C4-2B (cell line): ENCODE measurements around the gene SLC45A2.
"Not testable (repeated sequence)": the region's sequence is repeated elsewhere in the genome, so short reads cannot be mapped to it uniquely, and the experiment has no call there.

Experiments used
- H3K27ac ChIP-seq: fragments of 450-650 bp; 2 replicates; pipeline ENCODE4 v1.5.1; 2017
- ZFX ChIP-seq: fragments of 450-650 bp; IDR thresholded peaks from 2 replicates; pipeline ENCODE4 v1.6.1; 2017
- TF ChIP-seq, protein P1 (sequence below): fragments of 450-650 bp; conservative IDR thresholded peaks from 2 replicates; pipeline ENCODE4 v1.5.1; 2017; ENCODE audit warnings: mild to moderate bottlenecking

SLC45A2 gene

DNA sequence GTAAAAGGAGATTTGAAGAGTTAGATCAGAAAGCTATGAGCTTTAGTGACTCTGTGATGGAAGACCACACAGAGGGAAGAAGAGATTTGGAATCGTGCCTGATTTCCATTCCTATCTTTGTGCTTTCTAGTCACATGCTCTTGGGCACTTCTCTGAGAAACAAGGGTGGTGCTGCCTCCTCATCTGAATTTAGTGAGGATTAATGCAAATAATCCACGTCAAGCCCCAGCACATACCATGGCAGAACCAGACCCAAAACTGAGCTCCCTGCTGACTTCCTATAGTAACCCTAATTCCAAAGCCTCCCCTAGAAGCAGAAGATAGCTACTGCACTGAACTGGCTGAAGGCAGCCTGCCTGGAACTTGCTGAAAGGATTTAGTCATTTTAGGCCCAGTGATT, 17.7 kb downstream of the SLC45A2 start:
- H3K27ac ChIP-seq = no peak overlapping the region
- TF ChIP-seq, protein P1, sequence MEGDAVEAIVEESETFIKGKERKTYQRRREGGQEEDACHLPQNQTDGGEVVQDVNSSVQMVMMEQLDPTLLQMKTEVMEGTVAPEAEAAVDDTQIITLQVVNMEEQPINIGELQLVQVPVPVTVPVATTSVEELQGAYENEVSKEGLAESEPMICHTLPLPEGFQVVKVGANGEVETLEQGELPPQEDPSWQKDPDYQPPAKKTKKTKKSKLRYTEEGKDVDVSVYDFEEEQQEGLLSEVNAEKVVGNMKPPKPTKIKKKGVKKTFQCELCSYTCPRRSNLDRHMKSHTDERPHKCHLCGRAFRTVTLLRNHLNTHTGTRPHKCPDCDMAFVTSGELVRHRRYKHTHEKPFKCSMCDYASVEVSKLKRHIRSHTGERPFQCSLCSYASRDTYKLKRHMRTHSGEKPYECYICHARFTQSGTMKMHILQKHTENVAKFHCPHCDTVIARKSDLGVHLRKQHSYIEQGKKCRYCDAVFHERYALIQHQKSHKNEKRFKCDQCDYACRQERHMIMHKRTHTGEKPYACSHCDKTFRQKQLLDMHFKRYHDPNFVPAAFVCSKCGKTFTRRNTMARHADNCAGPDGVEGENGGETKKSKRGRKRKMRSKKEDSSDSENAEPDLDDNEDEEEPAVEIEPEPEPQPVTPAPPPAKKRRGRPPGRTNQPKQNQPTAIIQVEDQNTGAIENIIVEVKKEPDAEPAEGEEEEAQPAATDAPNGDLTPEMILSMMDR = no peak
- no peak for TF ChIP-seq ZFX

- no peak overlapping the region for H3K27ac ChIP-seq
- TF ChIP-seq, protein P1 = no peak
- no peak for TF ChIP-seq ZFX
These were observed 20.3 kb downstream of the SLC45A2 start for GRCh38 chr5:33964132-33964700.

- no peak overlapping the region for H3K27ac ChIP-seq
- TF ChIP-seq ZFX = no peak
- TF ChIP-seq, protein P1 = no peak
These were observed 26.3 kb downstream of the SLC45A2 start for GRCh38 chr5:33958176-33958575.

DNA sequence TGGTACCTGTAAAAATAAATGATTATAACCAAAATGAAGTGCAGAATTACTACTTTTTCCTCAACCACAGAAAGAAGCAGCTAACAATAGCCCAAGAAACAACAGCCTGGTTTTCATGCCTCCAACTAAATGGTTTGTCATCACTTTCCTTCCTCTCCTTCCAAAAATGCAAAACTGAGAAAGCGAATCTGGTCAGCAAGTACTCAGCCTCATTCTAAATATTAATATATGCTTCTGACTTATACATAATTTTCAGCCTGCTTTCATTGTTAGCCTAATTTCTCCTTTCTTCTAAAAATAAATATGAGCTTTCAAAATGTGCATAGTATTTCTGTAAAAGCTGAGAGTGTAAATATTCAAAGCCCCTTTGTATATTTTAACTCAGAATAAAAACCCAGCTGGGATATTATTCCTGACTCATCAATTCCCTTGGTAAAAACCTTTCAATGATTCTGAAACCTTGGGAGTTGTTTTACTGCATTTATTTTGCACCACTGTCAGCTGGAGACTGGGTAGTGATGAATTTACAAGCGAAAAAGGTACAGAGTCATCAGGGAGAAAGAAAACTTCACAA, 26.8 kb downstream of the SLC45A2 start:
- TF ChIP-seq ZFX = no peak
- TF ChIP-seq, protein P1 = no peak
- H3K27ac ChIP-seq = no peak overlapping the region

GRCh38 chr5:33952175-33952574, 32.3 kb downstream of the SLC45A2 start:
- not testable (repeated sequence) for H3K27ac ChIP-seq

GRCh38 chr5:33944543-33945132, 39.9 kb downstream of the SLC45A2 start:
- H3K27ac ChIP-seq = no peak overlapping the region
- TF ChIP-seq, protein P1 = no peak
- no peak for TF ChIP-seq ZFX

- TF ChIP-seq, protein P1 = no peak
- TF ChIP-seq ZFX = no peak
- no peak overlapping the region for H3K27ac ChIP-seq
These were observed 43.4 kb downstream of the SLC45A2 start for GRCh38 chr5:33941090-33941489.
